NCI-H146 (cell line): ENCODE data around the gene OR52B6.
"Not testable (repeated sequence)": the region's sequence is repeated elsewhere in the genome, so short reads cannot be mapped to it uniquely, and the experiment has no call there.

Source experiments
- DNase-seq: peaks from one replicate; lab custom pipeline; 2025; lab: John Stamatoyannopoulos, UW

Gene OR52B6, protein sequence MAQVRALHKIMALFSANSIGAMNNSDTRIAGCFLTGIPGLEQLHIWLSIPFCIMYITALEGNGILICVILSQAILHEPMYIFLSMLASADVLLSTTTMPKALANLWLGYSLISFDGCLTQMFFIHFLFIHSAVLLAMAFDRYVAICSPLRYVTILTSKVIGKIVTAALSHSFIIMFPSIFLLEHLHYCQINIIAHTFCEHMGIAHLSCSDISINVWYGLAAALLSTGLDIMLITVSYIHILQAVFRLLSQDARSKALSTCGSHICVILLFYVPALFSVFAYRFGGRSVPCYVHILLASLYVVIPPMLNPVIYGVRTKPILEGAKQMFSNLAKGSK

DNA sequence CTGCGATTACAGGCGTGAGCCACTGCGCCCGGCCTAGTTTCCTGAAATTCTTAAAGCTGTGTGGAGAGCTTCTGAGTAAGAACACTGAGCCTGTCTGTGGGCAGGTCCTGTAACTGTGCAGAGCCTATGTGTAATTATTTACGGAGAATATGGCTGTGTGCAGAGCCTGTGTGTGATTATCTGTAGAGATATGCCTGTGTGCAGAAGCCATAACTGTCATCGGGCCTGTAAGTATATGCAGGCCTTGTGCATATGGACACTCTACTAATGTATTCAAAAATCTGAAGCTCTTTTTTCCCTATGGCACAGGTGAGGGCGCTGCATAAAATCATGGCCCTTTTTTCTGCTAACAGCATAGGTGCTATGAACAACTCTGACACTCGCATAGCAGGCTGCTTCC, at the start of gene OR52B6:
Gene OR52B6 (plus strand): TSS at position 301 of the 400 bp plus-strand sequence. CDS start 0 bp downstream, at position 301.
- DNase-seq: no peak

DNA sequence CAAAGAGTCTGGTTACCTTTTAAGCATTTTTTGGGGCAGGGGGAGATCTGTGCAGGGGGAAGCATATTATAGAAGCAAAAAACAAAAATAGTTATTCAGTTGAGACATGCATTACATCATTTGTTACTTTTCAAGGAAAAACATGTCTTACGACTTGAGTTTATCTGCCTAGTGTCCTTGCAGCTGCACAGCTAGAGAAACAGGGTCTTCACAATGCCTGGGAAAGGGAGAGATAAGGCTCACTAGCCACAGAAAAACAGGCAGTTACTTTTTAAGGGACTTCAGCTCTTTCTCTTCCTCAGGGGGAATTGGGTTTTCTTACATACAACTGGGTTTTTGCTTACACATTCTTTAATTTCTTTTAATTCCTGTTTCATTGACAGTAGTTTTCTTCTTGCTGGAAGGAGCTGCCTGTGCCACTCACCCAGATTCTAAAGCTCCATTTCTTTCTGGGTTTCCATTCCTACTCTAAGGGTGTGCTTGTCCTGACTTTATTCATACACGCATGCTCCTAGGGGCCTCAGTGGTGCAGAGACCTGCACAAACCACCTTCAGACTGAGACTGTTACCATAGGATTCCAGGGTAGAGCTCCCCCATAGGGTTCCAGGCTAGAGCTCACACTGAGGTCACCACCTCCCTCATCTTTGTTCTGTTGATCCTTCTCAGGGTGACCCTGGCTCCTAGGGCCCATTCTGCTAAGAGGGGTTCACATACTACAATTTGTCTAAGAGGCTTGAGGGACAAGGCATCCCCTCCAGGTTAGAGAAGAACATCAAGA, 49.4 kb upstream of the OR52B6 start:
- no peak for DNase-seq

DNA sequence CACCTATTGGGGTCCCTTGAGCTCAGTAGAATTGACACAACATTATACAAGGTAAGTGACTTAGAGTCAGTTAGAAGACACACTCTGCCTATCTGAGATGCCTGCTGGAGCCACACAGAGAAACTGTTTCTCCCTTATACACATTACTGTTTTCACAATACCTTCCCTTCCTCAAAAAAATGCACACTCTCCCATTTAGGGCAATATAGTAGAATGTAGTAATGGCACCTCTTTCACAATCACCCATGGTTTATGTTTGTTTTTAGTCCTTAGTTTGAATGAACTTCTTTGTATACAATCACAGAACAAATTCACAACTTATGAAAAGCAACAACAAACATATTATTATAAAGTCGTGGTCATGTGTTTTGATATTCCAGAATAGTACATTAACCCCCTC, 46.6 kb upstream of the OR52B6 start:
- DNase-seq: no peak

DNA sequence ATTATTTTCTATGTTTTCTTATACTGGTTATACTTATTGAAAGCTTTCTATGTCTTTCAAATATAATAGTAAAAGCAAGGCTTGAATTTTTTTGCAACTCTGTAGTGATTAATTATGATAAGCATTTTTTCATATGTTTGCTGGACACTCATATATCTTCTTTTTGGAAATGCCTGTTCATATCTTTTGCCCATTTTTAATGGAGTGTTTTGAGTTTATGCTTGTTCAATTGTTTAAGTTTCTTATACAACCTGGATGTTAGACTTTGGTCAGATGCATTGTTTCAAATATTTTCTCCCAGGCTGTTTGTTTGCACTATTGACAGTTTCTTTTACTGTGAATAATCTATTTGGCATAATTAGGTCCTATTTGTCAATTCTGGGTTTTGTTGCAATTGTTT, 44.2 kb upstream of the OR52B6 start:
- no peak for DNase-seq

DNA sequence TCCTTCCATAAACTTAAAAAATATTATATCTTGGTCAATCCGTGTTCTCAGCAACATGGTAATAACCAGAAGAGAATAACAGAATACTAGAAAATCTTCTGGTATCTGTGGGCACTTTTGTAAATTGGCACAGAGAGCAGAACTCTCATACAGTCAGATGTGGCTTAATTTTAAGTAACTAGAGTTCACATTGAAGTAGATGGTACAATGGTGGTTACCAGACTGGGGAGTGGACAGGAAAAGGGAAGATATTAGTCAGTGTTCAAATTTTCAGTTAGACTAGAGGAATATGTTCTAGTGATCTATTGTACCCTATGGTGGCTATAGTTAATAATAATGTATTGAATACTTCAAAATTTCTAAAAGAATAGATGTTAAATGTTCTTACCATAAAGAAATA, 39.2 kb upstream of the OR52B6 start:
- no peak for DNase-seq

DNA sequence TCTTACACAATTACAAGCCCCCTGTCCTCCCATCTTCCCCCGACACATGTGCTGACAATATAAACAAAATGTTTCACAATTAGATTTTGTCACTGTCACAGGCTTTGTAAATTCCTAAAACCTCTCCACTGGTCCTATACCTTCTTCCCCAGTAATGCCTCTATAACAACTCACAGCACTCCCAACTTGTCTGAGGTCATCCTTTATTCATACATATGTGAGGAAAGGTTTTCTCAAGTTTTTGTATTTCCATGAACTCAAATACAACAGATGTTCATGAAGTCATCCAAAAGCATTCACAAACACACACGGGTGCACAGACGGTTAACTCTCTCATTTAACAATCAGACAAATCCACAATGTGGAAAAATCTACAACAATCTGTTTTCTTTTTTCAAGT, 34.2 kb upstream of the OR52B6 start:
- no peak for DNase-seq

DNA sequence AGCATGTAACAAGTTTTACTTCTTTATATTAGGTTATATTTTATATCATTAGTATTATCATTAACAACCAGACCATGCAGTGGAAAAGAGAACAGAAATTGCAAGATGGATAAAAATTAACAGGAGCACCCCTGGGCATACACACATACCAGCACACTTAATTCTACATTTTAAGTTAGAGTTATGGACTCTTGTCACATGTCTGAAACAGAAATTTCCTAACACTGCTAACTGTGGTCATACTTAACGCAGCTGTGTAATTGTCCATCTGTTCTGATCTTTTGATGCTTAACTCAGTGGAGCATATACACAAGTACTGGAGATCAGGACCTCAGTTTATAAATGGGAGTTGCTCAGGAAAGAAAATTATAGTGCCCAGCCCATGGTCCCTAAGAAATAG, 32.7 kb upstream of the OR52B6 start:
- DNase-seq: no peak

DNA sequence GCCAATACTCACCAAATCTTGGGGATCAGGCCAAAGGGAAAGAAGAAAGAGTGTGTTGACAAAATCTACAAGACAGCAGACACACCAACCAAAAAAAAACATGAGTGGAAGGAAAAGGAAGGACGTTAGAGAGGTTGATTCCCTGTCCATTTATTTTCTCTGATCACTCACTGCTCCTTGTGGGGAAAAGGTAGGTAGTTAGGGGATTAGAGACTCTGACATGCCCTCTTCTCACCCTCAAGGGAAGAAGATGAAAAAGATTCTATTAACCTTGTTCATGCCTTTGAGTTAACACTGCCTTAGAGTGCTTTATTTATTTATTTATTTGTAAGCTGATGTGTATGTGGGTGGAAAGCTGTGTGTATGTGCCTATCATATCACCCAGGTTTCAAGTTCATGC, 32.2 kb upstream of the OR52B6 start, which contains the start of gene OR52H1:
Gene OR52H1 (minus strand): TSS at position 101 of the 400 bp plus-strand sequence. CDS start 3,035 bp downstream, outside the sequence.
- DNase-seq: no peak

DNA sequence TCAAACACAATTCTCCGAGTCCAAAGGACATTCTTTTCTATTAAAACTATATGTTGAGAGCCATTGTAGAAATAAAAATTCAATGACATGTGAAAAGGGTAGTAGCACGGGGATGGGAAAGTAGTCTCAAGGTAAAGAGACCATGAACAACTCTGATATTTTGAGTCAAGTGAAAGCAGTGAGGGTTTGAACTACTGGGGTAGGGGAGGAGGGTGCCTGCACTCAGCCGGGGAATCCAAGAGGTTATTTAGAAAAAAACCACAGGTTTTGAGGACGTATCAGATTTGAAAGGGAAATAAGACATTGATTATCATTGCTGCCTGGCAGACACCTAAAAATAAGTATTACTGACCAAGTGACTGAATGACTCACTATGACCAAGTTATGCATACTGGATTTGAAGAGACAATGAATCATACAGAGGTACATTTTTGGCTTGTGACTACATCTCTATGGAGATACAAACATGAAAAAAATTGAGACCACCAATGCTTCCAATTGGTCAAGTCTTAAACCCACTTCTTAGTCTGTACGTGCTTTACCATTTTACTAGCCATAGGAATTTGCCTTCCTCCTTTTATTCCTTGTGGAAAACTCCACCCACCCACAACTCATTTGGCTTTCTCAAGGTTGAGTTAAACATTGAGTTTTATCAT, 30.1 kb upstream of the OR52B6 start:
- no peak for DNase-seq

DNA sequence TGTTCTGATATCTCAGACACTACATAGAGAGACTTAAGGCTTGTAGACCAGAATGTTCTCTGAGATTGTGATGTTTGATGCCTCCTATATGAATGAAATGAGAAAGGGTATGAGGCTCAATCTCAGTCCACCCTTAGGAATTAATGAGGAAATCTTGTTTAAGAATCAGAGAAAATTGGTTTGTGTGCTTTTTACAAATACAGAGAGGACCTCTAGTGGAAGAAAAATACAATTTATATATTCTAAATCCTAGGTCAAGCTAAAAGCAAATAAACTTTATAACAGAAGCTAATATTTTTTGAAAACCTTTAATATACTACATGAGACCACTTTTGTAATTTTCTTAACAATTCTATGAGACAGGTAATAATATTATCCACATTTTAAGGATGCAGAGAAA, 27.3 kb upstream of the OR52B6 start:
- no peak for DNase-seq

DNA sequence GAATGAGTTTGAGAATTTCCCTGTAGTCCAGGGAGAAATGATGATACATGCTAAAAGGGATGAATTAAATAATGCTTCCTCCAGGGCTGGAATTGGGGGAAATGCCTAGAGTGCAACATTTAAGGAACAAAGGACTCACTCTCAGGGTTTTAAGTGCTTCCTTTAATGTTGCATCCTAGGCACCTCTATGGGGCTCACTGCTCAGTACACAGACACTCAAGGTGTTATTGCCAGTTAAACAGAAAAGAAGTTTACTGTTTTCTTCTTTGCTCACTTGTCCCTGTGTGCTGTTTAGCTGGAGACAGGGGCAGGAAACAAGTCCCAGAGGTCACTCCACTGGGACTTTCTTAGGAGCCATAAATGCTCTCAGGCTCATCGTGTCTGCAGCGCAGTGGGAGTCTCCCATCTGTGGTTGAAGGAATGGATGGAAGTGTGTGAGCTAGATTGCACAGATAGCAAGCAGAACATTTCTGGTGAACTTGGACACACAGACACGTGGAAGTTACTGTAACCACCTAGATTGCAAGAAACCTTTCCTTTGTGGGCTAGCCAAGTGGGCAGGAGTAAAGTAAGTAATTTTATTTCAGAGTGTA, 24.0 kb upstream of the OR52B6 start:
- DNase-seq: no peak

DNA sequence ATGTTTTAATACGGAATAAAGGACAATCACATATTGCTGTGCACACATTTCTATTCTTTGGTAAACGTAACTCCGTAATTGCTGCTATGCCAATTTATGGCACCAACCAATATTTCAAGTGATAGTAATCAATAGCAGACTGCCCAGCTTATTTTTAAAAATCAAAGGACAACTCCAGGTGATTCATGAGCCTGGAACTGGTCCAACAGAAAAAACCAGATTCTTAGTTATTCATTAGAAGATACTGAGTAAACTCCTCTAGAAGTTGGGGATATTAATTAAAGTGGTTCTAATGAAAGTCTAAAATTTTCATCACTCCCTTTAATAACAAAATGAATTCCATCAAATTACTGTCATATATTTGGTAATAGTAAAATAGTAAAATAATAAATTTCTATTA, 22.9 kb upstream of the OR52B6 start:
- DNase-seq: no peak

DNA sequence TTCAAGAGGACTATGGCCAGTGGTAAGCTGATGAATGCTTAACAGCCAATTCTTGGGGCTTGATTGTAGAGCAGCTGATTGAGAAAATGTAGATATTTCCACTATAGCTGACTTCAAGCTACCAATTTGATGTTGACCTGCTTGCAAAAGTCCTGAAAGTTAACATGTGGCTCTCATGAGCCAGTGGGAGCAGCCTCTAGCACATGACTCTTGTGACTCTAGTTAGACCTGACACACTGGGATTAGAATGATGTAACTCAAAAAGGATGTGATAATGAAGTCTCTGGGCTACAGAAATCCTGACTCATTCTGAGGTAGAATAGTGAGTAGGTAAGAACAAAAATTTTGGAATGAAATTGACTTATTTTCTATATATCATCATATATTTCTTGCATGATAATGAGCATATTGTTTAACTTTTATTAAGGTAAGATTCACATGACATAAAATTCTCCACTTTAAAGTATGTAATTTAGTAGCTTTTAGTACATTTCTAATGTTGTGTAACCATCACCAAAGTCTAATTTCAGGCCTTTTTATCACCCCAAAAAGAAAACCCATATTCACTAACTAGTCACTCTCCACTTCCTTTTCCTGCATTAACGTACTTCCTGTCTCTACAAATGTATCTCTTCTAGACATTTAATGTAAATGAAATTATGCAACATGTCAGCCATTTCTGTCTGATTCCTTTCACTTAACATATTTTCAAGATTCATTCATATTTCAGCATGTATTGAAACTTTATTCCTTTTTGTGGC, 16.2 kb upstream of the OR52B6 start:
- no peak for DNase-seq

DNA sequence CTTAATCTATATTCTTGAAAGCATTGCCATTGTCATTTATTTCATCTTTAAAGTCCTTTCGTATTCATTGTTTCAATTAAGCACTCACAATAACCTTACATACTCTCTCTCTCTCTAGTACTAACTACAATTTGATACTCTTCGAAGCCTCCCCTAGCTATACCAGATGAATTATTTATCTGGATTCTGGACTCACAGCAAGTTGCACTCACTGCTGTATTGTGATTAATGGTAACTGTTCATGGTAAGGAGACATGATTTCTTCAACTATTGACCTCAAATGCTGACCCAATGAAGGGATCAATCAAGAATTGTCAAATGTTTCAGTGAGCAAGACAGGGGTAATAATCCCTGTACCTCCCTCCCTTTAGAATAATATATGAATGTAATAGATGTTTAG, 6.0 kb upstream of the OR52B6 start:
- DNase-seq: no peak

DNA sequence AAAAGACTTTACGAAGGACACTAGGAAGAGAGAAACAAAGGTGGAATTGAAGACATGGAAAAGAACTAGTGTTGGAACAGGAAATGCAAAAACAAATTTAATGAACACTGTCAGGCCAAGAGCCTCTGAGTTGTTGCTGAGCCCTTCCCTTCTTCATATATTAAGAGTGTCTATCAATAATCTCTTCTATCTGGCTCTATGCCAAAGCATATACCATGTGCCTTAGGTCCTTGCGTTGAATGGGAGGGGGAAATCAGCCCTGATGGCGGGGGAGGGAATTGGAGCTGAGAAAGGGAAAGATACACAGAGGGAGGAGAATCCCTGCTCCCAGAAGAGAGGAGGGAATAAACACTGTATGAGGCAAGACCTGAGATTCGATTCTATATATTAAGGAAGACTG, 5.5 kb upstream of the OR52B6 start:
- DNase-seq: no peak

DNA sequence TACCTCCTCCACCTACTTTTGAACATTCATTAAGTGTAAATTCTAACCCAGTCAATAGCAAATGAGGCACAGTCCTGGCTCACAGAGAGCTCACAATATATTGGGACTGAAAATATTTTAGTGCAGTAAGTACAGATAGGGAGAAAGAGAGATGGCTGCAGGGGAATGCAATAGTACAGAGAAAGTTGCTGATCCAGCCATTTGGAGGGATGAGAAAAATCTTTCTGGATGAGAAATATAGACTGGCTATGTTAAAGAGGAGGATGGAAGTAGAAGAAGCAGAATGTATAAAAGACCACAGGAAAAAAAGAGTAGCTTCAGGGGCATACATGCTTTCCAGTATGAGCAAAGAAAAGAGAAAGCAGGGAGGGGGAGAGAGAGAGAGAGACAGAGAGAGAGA, 3.6 kb upstream of the OR52B6 start:
- no peak for DNase-seq

DNA sequence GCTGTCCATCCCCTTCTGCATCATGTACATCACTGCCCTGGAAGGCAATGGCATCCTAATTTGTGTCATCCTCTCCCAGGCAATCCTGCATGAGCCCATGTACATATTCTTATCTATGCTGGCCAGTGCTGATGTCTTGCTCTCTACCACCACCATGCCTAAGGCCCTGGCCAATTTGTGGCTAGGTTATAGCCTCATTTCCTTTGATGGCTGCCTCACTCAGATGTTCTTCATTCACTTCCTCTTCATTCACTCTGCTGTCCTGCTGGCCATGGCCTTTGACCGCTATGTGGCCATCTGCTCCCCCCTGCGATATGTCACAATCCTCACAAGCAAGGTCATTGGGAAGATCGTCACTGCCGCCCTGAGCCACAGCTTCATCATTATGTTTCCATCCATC, 337 bp downstream of the OR52B6 start:
- DNase-seq: no peak

DNA sequence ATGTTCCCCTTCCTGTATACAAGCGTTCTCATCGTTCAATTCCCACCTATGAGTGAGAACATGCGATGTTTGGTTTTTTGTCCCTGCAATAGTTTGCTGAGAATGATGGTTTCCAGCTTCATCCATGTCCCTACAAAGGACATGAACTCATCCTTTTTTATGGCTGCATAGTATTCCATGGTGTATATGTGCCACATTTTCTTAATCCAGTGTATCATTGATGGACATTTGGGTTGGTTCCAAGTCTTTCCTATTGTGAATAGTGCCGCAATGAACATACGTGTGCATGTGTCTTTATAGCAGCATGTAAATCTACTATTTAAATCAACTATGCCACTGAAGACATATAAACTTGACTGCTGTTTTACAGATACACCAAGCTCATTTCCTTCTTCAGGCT, 3.8 kb downstream of the OR52B6 start:
- DNase-seq: not testable (repeated sequence)

DNA sequence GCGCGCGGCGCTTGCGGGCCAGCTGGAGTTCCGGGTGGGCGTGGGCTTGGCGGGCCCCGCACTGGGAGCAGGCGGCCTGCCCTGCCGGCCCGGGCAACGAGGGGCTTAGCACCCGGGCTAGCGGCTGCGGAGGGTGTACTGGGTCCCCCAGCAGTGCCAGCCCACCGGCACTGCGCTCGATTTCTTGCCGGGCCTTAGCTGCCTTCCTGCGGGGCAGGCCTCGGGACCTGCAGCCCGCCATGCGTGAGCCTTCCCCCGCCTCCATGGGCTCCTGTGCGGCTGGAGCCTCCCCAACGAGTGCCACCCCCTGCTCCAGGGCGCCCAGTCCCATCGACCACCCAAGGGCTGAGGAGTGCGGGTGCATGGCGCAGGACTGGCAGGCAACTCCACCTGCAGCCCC, 9.2 kb downstream of the OR52B6 start:
- DNase-seq: not testable (repeated sequence)

DNA sequence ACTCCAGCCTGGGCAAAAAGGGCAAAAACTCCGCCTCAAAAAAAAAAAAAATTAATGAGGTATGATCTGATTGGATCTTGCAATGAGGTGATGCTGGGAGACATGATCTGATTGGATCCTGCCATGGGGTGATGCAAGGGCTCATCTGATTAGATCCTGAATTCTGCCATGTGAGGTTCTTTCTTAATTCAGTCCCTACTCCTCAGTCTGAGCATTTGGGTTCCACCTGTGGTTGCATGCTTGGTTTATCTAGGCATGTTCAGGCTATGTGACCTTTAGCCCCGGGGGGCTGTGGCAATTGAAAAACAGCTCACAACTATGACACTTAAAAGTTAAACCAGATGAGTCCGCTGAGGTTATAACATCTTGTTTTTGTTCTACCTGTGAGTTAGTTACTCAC, 10.9 kb downstream of the OR52B6 start:
- no peak for DNase-seq

DNA sequence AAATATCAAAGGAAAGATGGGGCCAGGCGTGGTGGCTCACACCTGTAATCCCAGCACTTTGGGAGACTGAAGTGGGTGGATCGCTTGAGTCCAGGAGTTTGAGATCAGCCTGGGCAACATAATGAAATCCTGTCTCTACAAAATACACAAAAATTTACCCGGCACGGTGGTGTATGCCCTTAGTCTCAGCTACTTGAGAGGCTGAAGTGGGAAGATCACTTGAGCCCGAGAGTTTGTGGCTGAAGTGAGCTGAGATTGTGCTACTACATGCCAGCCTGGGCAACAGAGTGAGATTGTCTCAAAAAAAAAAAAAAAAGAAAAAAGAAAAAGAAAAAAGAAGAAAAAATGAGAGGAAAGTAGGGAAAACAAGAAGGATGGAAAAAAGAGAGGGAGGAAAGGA, 11.9 kb downstream of the OR52B6 start:
- DNase-seq: no peak

DNA sequence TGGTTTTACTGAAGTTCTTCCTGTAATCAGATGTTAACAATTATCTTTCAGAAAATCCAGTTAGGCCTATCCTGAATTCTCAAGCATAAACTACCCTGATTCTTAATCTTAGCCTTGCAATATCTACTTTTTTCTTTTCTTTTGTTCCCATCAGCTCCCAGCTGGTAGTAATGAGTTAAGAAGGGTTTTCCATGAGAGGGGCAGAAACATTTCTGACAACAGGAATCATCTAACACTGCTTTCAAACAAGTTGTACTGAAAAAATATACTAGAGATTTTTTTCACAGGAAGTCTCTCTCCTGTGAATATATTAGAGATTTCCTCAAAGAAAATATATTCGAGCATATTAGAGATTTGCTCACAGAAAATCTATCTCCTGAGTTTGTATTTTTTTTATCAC, 12.5 kb downstream of the OR52B6 start:
- no peak for DNase-seq
